ENCODE data around the gene HCK. TPM values are rescaled to one million over a fixed set of nuclear protein-coding genes. Genes with fewer than 3 reads are reported as not detected.
"Not testable (repeated sequence)": the region's sequence is repeated elsewhere in the genome, so short reads cannot be mapped to it uniquely, and the experiment has no call there.

Gene HCK
- polyA plus RNA-seq, 1 experiment: 0.05 TPM

DNA sequence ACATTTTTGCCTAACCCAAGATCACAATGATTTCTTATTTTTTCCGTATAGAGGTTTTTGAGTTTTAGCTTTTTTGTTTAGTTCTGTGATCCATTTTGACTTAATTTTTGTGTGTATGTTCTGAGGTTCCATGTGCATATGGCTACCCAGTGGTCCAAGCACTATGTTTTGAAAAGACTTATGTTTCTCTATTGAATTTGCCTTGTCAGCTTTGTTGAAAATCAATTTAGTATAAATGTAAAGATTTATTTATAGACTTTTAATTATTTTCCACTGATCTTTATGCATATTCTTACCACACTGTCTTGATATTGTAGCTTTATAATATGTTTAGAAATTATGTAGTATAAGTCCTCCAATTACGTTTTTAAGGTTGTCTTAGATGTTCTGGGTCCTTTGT lies 67.7 kb downstream of the HCK start:
- Histone ChIP-seq H3K4me3 (ENCODE audit: low read depth, low read length) (no peak overlapping the region), H3K36me3 (ENCODE audit: control insufficient read depth, insufficient read depth, low read length) (peaks cover 2% of the 10 kb centered on the region; the same call in 1 of the 2 replicates), H3K27me3 (ENCODE audit: control insufficient read depth, insufficient read depth, low read length) (no peaks in the 10 kb centered on the region)
- TF ChIP-seq, protein P1, sequence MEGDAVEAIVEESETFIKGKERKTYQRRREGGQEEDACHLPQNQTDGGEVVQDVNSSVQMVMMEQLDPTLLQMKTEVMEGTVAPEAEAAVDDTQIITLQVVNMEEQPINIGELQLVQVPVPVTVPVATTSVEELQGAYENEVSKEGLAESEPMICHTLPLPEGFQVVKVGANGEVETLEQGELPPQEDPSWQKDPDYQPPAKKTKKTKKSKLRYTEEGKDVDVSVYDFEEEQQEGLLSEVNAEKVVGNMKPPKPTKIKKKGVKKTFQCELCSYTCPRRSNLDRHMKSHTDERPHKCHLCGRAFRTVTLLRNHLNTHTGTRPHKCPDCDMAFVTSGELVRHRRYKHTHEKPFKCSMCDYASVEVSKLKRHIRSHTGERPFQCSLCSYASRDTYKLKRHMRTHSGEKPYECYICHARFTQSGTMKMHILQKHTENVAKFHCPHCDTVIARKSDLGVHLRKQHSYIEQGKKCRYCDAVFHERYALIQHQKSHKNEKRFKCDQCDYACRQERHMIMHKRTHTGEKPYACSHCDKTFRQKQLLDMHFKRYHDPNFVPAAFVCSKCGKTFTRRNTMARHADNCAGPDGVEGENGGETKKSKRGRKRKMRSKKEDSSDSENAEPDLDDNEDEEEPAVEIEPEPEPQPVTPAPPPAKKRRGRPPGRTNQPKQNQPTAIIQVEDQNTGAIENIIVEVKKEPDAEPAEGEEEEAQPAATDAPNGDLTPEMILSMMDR (IDR thresholded peaks at IDR 0.05; ENCODE audit: insufficient read depth, low read depth, low read length): no peak
- no peak for DNase-seq (ENCODE audit: low read depth)
- ChIA-PET POLR2A (no interaction called here), CTCF (interaction anchor here (0.8 kb wide), 1 partner anchor 9 kb away, joined by 3 read pairs; no protein-coding TSS in a partner anchor)

DNA sequence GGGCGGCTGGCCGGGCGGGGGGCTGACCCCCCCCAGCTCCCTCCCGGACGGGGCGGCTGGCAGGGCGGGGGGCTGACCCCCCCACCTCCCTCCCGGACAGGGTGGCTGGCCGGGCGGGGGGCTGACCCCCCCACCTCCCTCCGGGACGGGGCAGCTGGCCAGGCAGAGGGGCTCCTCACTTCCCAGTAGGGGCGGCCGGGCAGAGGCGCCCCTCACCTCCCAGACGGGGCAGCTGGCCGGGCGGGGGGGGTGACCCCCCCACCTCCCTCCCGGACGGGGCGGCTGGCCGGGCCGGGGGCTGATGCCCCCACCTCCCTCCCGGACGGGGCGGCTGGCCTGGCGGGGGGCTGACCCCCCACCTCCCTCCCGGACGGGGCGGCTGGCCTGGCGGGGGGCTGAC lies 69.9 kb downstream of the HCK start:
- H3K27me3 ChIP-seq (ENCODE audit: control insufficient read depth, insufficient read depth, low read length); H3K4me3 ChIP-seq (ENCODE audit: low read depth, low read length); DNase-seq (ENCODE audit: low read depth); H3K36me3 ChIP-seq (ENCODE audit: control insufficient read depth, insufficient read depth, low read length); POLR2A ChIA-PET; CTCF ChIA-PET: not testable (repeated sequence)

DNA sequence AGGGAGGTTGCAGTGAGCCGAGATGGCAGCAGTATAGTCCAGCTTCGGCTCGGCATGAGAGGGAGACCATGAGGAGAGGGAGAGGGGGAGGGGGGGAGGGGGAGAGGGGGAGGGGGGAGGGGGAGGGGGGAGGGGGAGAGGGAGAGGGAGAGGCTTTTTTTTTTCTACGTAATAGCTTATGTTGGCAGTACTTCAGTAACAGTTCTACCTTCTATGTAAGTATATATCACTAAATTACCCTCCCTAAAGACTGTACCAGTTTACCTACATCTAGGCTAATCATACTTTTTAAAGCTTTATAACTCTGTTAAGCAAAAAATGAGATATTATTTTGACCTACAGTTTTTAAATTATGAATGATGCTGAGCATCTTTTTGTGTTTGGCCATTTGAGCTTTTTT lies 71.0 kb downstream of the HCK start:
- Histone ChIP-seq H3K27me3 (ENCODE audit: control insufficient read depth, insufficient read depth, low read length) (no peaks in the 10 kb centered on the region), H3K4me3 (ENCODE audit: low read depth, low read length) (no peak overlapping the region), H3K36me3 (ENCODE audit: control insufficient read depth, insufficient read depth, low read length) (peaks cover 2% of the 10 kb centered on the region; the same call in 1 of the 2 replicates)
- ChIA-PET CTCF (no interaction called here), POLR2A (no interaction called here)
- TF ChIP-seq, protein P1 (IDR thresholded peaks at IDR 0.05; ENCODE audit: insufficient read depth, low read depth, low read length): no peak
- no peak for DNase-seq (ENCODE audit: low read depth)

DNA sequence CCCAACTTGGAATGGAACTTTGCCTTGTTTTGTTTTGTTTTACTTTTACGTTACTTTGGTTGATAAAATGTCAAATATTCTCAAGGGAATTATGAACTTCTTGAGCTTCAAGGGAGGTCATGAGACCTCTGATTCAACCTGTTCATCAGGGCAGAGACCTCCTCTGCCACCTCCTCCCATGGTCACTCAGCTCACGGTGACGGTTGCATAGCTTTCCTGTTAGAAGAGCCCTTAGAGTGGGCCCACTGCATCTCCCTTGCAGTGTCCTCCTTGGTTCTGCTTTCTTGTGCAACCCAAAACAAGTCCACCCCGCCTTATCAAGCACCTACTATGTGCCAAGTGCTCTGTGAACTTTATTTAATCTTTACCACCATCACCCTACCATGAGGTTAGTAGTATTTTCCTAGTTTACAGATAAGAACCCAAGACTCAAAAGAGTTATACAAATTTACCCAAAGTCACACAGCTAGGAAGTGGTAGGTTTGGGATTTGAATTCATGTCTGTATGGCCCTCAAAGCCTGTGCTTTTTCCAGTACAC lies 72.9 kb downstream of the HCK start:
- Histone ChIP-seq H3K27me3 (ENCODE audit: control insufficient read depth, insufficient read depth, low read length) (no peaks in the 10 kb centered on the region), H3K4me3 (ENCODE audit: low read depth, low read length) (no peak overlapping the region), H3K36me3 (ENCODE audit: control insufficient read depth, insufficient read depth, low read length) (peaks cover 2% of the 10 kb centered on the region; the same call in 1 of the 2 replicates)
- CTCF ChIA-PET: interaction anchor here (1.3 kb wide), 1 partner anchor 15 kb away, joined by 3 read pairs; no protein-coding TSS in a partner anchor
- TF ChIP-seq, protein P1 (IDR thresholded peaks at IDR 0.05; ENCODE audit: insufficient read depth, low read depth, low read length): no peak
- no peak for DNase-seq (ENCODE audit: low read depth)
- POLR2A ChIA-PET: no interaction called here

DNA sequence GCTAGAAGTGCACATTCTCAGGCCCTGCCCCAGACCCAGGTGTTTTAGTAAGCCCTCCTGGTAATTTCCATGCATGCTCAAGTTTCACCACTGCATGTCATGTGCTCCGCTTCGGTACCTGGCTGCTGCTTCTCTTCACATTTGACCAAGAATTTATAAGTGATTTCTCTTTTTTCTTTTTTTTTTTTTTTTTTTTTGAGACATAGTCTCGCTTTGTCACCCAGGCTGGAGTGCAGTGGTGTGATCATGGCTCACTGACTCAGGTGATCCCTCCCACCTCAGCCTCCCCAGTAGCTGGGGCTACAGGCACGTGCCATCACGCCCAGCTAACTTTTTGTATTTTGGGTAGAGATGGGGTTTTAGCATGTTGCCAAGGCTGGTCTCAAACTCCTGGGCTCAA lies 73.5 kb downstream of the HCK start:
- Histone ChIP-seq H3K36me3 (ENCODE audit: control insufficient read depth, insufficient read depth, low read length) (peaks cover 2% of the 10 kb centered on the region; the same call in 1 of the 2 replicates), H3K27me3 (ENCODE audit: control insufficient read depth, insufficient read depth, low read length) (no peaks in the 10 kb centered on the region), H3K4me3 (ENCODE audit: low read depth, low read length) (no peak overlapping the region)
- DNase-seq (ENCODE audit: low read depth): no peak
- POLR2A ChIA-PET: no interaction called here
- CTCF ChIA-PET: interaction anchor here (1.3 kb wide), 1 partner anchor 15 kb away, joined by 3 read pairs; no protein-coding TSS in a partner anchor
- TF ChIP-seq, protein P1 (IDR thresholded peaks at IDR 0.05; ENCODE audit: insufficient read depth, low read depth, low read length): no peak

DNA sequence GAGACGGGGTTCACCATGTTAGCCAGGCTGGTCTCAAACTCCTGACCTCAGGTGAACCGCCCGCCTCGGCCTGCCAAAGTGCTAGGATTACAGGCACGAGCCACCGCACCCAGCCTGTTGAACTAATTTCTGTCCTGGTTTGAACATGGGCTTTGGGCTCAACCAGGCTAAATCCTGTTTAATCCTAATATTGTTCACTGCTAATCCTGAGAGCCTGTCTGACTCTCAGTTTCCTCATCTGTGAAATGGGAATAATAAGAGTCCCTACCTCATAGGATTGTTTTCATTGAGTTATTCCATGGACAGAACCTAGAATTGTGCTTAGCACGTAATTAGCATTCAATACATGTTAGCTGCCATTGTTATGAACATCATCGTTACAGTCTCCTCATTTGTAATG lies 74.9 kb downstream of the HCK start:
- H3K27me3 ChIP-seq (ENCODE audit: control insufficient read depth, insufficient read depth, low read length): no peaks in the 10 kb centered on the region
- H3K36me3 ChIP-seq (ENCODE audit: control insufficient read depth, insufficient read depth, low read length): peaks cover 2% of the 10 kb centered on the region; the same call in 1 of the 2 replicates
- ChIA-PET CTCF (no interaction called here), POLR2A (no interaction called here)
- TF ChIP-seq, protein P1 (IDR thresholded peaks at IDR 0.05; ENCODE audit: insufficient read depth, low read depth, low read length): no peak
- no peak for DNase-seq (ENCODE audit: low read depth)
- H3K4me3 ChIP-seq (ENCODE audit: low read depth, low read length): no peak overlapping the region
